Ovary (tissue), 9 donors: ENCODE measurements around the gene PRKCQ. TPM values are rescaled to one million over a fixed set of nuclear protein-coding genes. Genes with fewer than 3 reads are reported as not detected.

Experiments used
- DNase-seq, 5 donors: peaks; one replicate each; pipeline ENCODE4 v3.0.0-alpha.2; 2019 to 2020
- H3K27ac ChIP-seq, 2 donors: fragments of 200-600 bp; one replicate each; pipeline versions ENCODE4 v1.5.1 to v1.8.0; 2019 to 2022
- H3K27me3 ChIP-seq: fragments of 200-600 bp; one replicate; pipeline ENCODE4 v1.8.0; 2022
- H3K36me3 ChIP-seq: fragments of 200-600 bp; sonication (generic); one replicate; pipeline ENCODE4 v1.5.1; 2019
- H3K4me1 ChIP-seq: one replicate; pipeline ENCODE4 v1.8.1; 2013; ENCODE audit warnings: mild to moderate bottlenecking, moderate library complexity; ENCODE audit not compliant: insufficient read depth
- H3K4me3 ChIP-seq: fragments of 200-600 bp; sonication (generic); one replicate; pipeline ENCODE4 v1.5.1; 2017
- H3K9me3 ChIP-seq, 2 donors: fragments of 200-600 bp in 1 of 2; sonication (generic) in 1 of 2; one replicate each; pipeline versions ENCODE4 v1.5.1 to v1.8.1; 2013 to 2019; ENCODE audit warnings: mild to moderate bottlenecking in 1 of 2, moderate library complexity in 1 of 2
- CTCF ChIP-seq, 3 donors: fragments of 450-650 bp in 2 of 3; fragments of 200-600 bp in 1 of 3; IDR thresholded peaks; one replicate each; pipeline versions ENCODE4 v1.5.1 to v1.8.0; 2016 to 2022; ENCODE audit warnings: antibody characterized with exemption in 3 of 3, mild to moderate bottlenecking in 1 of 3
- EP300 ChIP-seq: sonication (generic); formaldehyde crosslinking; IDR thresholded peaks from one replicate; pipeline ENCODE4 v1.6.1; 2017; ENCODE audit warnings: antibody characterized with exemption
- POLR2A ChIP-seq: fragments of 450-650 bp; IDR thresholded peaks from one replicate; pipeline ENCODE4 v1.6.1; 2017; ENCODE audit warnings: antibody characterized with exemption, mild to moderate bottlenecking, moderate library complexity
- WGBS, 3 donors: extraction: QIAGEN DNeasy Blood & Tissue Kit in 1 of 3; methylation state at CpG; one replicate each; pipeline versions ENCODE4 v1.1.5 to v1.1.7; 2013 to 2017; 5-methylcytosine and 5-hydroxymethylcytosine counted together
- intact Hi-C, 4 donors: fragments of 100-400 bp; cut with DNase I; formaldehyde crosslinking; loops; one replicate each; pipeline versions ENCODE4 v1.11.0 to v1.15.1; 2022 to 2023
- polyA plus RNA-seq, 2 donors: library from polyadenylated mRNA; stranded (reverse); fragments of 200-250 nt in 1 of 2; fragments of 350-450 nt in 1 of 2; fragmentation: Illumina TruSeq in 1 of 2; extraction: RNeasy Lipid Tissue Mini Kit (QIAGEN cat#74804) in 1 of 2; gene quantifications; one replicate each; pipeline ENCODE4 v1.2.3, GENCODE V29; 2013 to 2014
- total RNA-seq, 7 donors: library from RNA; depleted of rRNA in 2 of 7; stranded (reverse); fragments of >200 nt in 2 of 7; fragmentation: NEBNext Ultra II Directional in 3 of 7; extraction: Animal tissue kit (Norgen Biotek cat#: 25700) in 3 of 7; gene quantifications; one replicate each; pipeline versions ENCODE4 v1.1.0 to v1.2.4, GENCODE V29; 2016 to 2023
- donor health status: DM: no; HTN: no; CAD: no; lungs with moderate emphysema.
- donor health status: DM: no; HTN: no; CAD: no.
- donor health status: Bipolar disorder and iron deficiency.
- donor health status: DM: yes; HTN: yes; CAD: no.
- donor health status: DM: no; HTN: no; CAD: no.
- donor health status: DM: yes; HTN: yes; CAD: no.

PRKCQ gene
- total and polyA plus RNA-seq, 9 donors, result 0.71 to 3.6 (median 1.1) TPM

DNA sequence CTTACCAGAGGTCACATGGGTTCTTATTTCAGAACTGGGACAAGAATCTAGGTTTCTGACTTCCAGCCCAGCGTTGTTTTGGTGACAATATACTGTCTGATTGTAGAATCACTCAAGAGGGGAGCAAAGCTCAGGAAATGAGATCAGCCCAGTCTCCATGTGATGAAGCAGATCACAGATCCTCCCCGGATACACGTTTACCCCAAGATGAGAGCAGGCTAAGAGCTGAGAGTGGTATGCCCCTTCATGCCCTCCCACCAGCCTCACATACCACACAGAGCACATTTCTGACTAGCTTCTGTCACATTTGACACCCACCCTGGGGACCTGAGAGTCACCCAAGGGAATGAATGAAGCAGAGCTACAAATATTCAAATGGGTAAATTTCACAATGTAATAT, 27.1 kb upstream of the PRKCQ start:
- no peaks in the 10 kb centered on the region for H3K27me3 ChIP-seq
- H3K9me3 ChIP-seq, result no peaks in the 10 kb centered on the region
- H3K27ac ChIP-seq, result no peak overlapping the region
- H3K4me3 ChIP-seq, result no peak overlapping the region
- WGBS, 3 donors, result 68 to 88% (median 72%) methylated on average over 3 of the region's 3 CpGs
- no peak for DNase-seq
- no peaks in the 10 kb centered on the region for H3K4me1 ChIP-seq
- TF ChIP-seq CTCF (IDR thresholded peaks at IDR 0.05), result no peak
- no peak for TF ChIP-seq EP300
- TF ChIP-seq POLR2A, result no peak
- H3K36me3 ChIP-seq, result no peaks in the 10 kb centered on the region
- intact Hi-C loops, result no loop called here

- Histone ChIP-seq H3K4me3 (no peak overlapping the region), H3K27me3 (no peaks in the 10 kb centered on the region), H3K9me3 (no peaks in the 10 kb centered on the region), H3K36me3 (no peaks in the 10 kb centered on the region), H3K27ac (no peak overlapping the region), H3K4me1 (no peaks in the 10 kb centered on the region)
- intact Hi-C loops, result no loop called here
- no peak for DNase-seq
- TF ChIP-seq POLR2A, result no peak
- TF ChIP-seq EP300, result no peak
- TF ChIP-seq CTCF (IDR thresholded peaks at IDR 0.05), result no peak
- WGBS, 3 donors, result 48 to 55% (median 49%) methylated on average over 15 of the region's 15 CpGs
Measured at GRCh38 chr10:6603142-6604125, 23.4 kb upstream of the PRKCQ start.

DNA sequence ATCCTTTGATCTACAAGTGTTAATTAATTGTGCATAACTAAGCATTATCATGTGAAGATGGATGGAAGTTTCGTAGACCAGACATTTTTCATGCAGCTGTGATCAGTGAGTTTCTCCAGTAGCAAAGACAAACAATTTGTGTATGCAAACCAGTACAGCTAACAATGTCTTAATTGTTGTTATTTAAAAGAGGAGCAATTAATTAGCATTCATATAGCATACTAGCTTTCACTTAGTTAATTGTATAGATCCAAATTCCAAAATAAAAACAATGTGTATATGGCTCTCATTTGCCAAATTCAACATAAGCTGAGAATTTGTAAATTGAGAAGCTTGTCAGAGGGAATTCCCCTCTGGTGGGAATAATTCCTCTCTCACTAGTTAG, 22.6 kb upstream of the PRKCQ start:
- Histone ChIP-seq H3K27me3 (no peaks in the 10 kb centered on the region), H3K27ac (no peak overlapping the region), H3K4me1 (no peaks in the 10 kb centered on the region), H3K4me3 (no peak overlapping the region), H3K36me3 (no peaks in the 10 kb centered on the region), H3K9me3 (no peaks in the 10 kb centered on the region)
- no peak for DNase-seq
- intact Hi-C loops, result no loop called here
- 44 to 64% (median 57%) methylated on average over 1 of the region's 1 CpG for WGBS, 3 donors
- TF ChIP-seq EP300 (no peak), CTCF (IDR thresholded peaks at IDR 0.05) (no peak), POLR2A (no peak)

GRCh38 chr10:6602026-6602699, 22.1 kb upstream of the PRKCQ start:
- DNase-seq, result no peak
- no peaks in the 10 kb centered on the region for H3K4me1 ChIP-seq
- 74 to 87% (median 81%) methylated on average over 2 of the region's 2 CpGs for WGBS, 3 donors
- H3K4me3 ChIP-seq, result no peak overlapping the region
- no peaks in the 10 kb centered on the region for H3K27me3 ChIP-seq
- TF ChIP-seq EP300 (no peak), POLR2A (no peak), CTCF (IDR thresholded peaks at IDR 0.05) (no peak)
- no peak overlapping the region for H3K27ac ChIP-seq
- H3K9me3 ChIP-seq, result no peaks in the 10 kb centered on the region
- intact Hi-C loops, result no loop called here
- no peaks in the 10 kb centered on the region for H3K36me3 ChIP-seq
